B cell (primary cell): Measurements from ENCODE around the gene DHX35. TPM values are rescaled to one million over a fixed set of nuclear protein-coding genes. Genes with fewer than 3 reads are reported as not detected.

Experiments
- ATAC-seq: fragments of 200-7000 bp; cut with Tn5 transposase; one replicate; pipeline ENCODE4 v1.10.0; 2021; ENCODE audit warnings: low read depth, mild to moderate bottlenecking, moderate number of reproducible peaks, moderate library complexity
- CTCF ChIA-PET: fragments of 350-600 bp; sonication (Branson Sonifier 250); formaldehyde crosslinking; loops from one replicate; lab custom pipeline; 2021; ENCODE audit warnings: antibody characterized with exemption, inconsistent platforms; lab: Charles Lee
- POLR2A ChIA-PET: fragments of 350-600 bp; sonication (Branson Sonifier 250); formaldehyde crosslinking; loops from one replicate; lab custom pipeline; 2021; ENCODE audit warnings: antibody characterized with exemption; lab: Charles Lee
- DNase-seq: peaks from one replicate; pipeline ENCODE4 v3.0.0; 2013
- H2AFZ ChIP-seq: 2 replicates; pipeline ENCODE4 v1.6.1; 2012; ENCODE audit warnings: mild to moderate bottlenecking, low read depth, low read length; ENCODE audit not compliant: insufficient read depth, poor library complexity, severe bottlenecking
- H3K27ac ChIP-seq, 2 donors: 1 replicate in 1 of 2; 2 replicates in 1 of 2; pipeline ENCODE4 v1.5.1; 2012 to 2013; ENCODE audit warnings: low read length in 2 of 2, mild to moderate bottlenecking in 2 of 2, moderate library complexity in 1 of 2
- H3K27me3 ChIP-seq, 4 experiments: fragments of 200-600 bp in 1 of 4; sonication (generic) in 1 of 4; replicated peaks in 1 of 4; 1 replicate in 2 of 4; 2 replicates in 2 of 4; pipeline versions ENCODE4 v1.6.1 to v1.7.0; 2013 to 2016; ENCODE audit warnings: low read length in 3 of 4, mild to moderate bottlenecking in 2 of 4, mixed read lengths in 1 of 4, moderate library complexity in 1 of 4; ENCODE audit not compliant: insufficient read depth in 4 of 4, control insufficient read depth in 3 of 4; ENCODE audit errors: control extremely low read depth in 1 of 4
- H3K36me3 ChIP-seq, 2 experiments: replicated peaks in 1 of 2; 1 replicate in 1 of 2; 2 replicates in 1 of 2; pipeline versions ENCODE4 v1.6.1 to v1.7.1; 2013; ENCODE audit warnings: low read length in 1 of 2; ENCODE audit not compliant: insufficient read depth in 2 of 2, control insufficient read depth in 1 of 2; ENCODE audit errors: control extremely low read depth in 1 of 2, extremely low read depth in 1 of 2
- H3K4me1 ChIP-seq, 2 donors: fragments of 200-600 bp in 1 of 2; sonication (generic) in 1 of 2; 1 replicate in 1 of 2; 2 replicates in 1 of 2; pipeline versions ENCODE4 v1.5.1 to v1.6.1; 2013 to 2017; ENCODE audit warnings: low read length in 2 of 2; ENCODE audit not compliant: control insufficient read depth in 2 of 2, insufficient read depth in 2 of 2
- H3K4me2 ChIP-seq: replicated peaks from 2 replicates; pipeline ENCODE3; 2012; ENCODE audit warnings: mild to moderate bottlenecking, low read depth, low read length; ENCODE audit not compliant: poor library complexity, severe bottlenecking
- H3K4me3 ChIP-seq, 5 experiments: fragments of 200-600 bp in 1 of 5; sonication (generic) in 1 of 5; 1 replicate in 3 of 5; 2 replicates in 2 of 5; pipeline versions ENCODE4 v1.5.1 to v1.7.0; 2011 to 2016; ENCODE audit warnings: low read length in 4 of 5, mild to moderate bottlenecking in 4 of 5, low read depth in 2 of 5, control low read depth in 1 of 5, moderate library complexity in 1 of 5; ENCODE audit not compliant: insufficient read depth in 1 of 5; ENCODE audit errors: control extremely low read depth in 1 of 5, extremely low read depth in 1 of 5
- H3K79me2 ChIP-seq: fragments of 200-600 bp; sonication (generic); one replicate; pipeline ENCODE4 v1.6.0; 2016; ENCODE audit warnings: low read length; ENCODE audit not compliant: control insufficient read depth, insufficient read depth
- H3K9ac ChIP-seq: fragments of 200-600 bp; sonication (generic); 2 replicates; pipeline ENCODE4 v1.6.1; 2017; ENCODE audit warnings: mild to moderate bottlenecking, low read length, moderate library complexity
- H3K9me3 ChIP-seq, 3 donors: one replicate each; pipeline versions ENCODE4 v1.6.1 to v1.7.1; 2013; ENCODE audit warnings: low read length in 2 of 3; ENCODE audit not compliant: control insufficient read depth in 2 of 3, insufficient read depth in 1 of 3; ENCODE audit errors: control extremely low read depth in 1 of 3
- H4K20me1 ChIP-seq: 2 replicates; pipeline ENCODE4 v1.6.0; 2012; ENCODE audit warnings: mild to moderate bottlenecking, low read length; ENCODE audit not compliant: insufficient read depth, control insufficient read depth, poor library complexity, severe bottlenecking
- H3K27ac Mint-ChIP-seq: one replicate; pipeline ENCODE4 v1.8.0; 2021; ENCODE audit warnings: mixed read lengths
- H3K27me3 Mint-ChIP-seq: one replicate; pipeline ENCODE4 v1.8.0; 2021; ENCODE audit warnings: mixed read lengths
- H3K4me1 Mint-ChIP-seq: one replicate; pipeline ENCODE4 v1.8.0; 2021; ENCODE audit warnings: mixed read lengths
- H3K4me3 Mint-ChIP-seq: one replicate; pipeline ENCODE4 v1.8.0; 2021; ENCODE audit warnings: mixed read lengths
- H3K9me3 Mint-ChIP-seq: one replicate; pipeline ENCODE4 v1.8.0; 2022; ENCODE audit warnings: mixed read lengths; ENCODE audit not compliant: insufficient read depth
- EZH2 ChIP-seq: IDR thresholded peaks from 2 replicates; pipeline ENCODE4 v1.6.1; 2012; ENCODE audit warnings: borderline replicate concordance, low read depth, mild to moderate bottlenecking, moderate library complexity, low read length; ENCODE audit not compliant: insufficient read depth, poor library complexity, severe bottlenecking
- WGBS: methylation state at CpG from one replicate; pipeline ENCODE4 v1.1.5; 2013; ENCODE audit warnings: missing lambda C conversion rate; ENCODE audit not compliant: insufficient coverage; 5-methylcytosine and 5-hydroxymethylcytosine counted together
- intact Hi-C: fragments of 100-400 bp; cut with micrococcal nuclease; formaldehyde crosslinking; loops from one replicate; pipeline ENCODE4 v1.10.0; 2022
- polyA plus RNA-seq: library from polyadenylated mRNA; depleted of rRNA; stranded (reverse); fragments of >200 nt; gene quantifications from 2 replicates; pipeline ENCODE4 v1.2.3, GENCODE V29; 2012
- total RNA-seq, 2 donors: library from RNA; stranded (reverse); fragments of 120-200 nt in 1 of 2; gene quantifications; 1 replicate in 1 of 2; 2 replicates in 1 of 2; pipeline versions ENCODE4 v1.2.3 to v1.2.4, GENCODE V29; 2013 to 2022
- TF ChIP-seq, protein P1 (sequence below): fragments of 200-600 bp; IDR thresholded peaks from one replicate; pipeline ENCODE4 v1.8.0; 2022; ENCODE audit warnings: antibody characterized with exemption, mild to moderate bottlenecking

Gene DHX35
- total and polyA plus RNA-seq, 2 donors (not counting 1 experiment from before 2014, with no cell fraction given) = 7.5 to 12.4 TPM

DNA sequence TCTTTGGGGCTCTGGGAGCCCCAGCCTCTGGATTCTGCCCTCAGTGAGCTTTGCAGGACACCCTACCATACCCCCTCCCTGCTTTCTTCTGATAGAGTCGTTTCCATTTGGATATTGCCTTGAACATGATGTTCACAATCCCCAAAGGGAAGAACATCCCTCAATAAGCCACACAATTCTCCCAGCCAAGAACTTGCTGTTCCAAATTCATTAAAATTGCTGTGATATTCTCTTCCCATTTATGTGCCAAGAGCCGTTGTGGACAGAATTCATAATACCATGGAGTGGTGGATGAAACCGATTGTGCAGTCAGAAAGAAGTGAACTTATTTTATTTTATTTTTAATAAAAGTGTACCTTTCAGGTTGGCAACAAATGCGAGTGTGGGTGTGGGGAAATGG is 95.8 kb downstream of the DHX35 start:
- Mint-ChIP-seq H3K4me3 (no peak overlapping the region), H3K9me3 (no peaks in the 10 kb centered on the region), H3K4me1 (no peaks in the 10 kb centered on the region), H3K27ac (no peak overlapping the region), H3K27me3 (peaks cover 16% of the 10 kb centered on the region)
- H2AFZ ChIP-seq = no peak overlapping the region
- no peaks in the 10 kb centered on the region for H3K36me3 ChIP-seq
- H3K4me2 ChIP-seq = no peak overlapping the region
- peaks cover 0 to 4% (median 0%) of the 10 kb centered on the region in 4 experiments for H3K27me3 ChIP-seq
- ChIA-PET CTCF (interaction anchor here (0.8 to 1.4 kb wide), 2 partner anchors 8 to 18 kb away, joined by 3 to 4 read pairs; no protein-coding TSS in a partner anchor), POLR2A (no interaction called here)
- H3K9me3 ChIP-seq = no peaks in the 10 kb centered on the region
- ATAC-seq (no peak), DNase-seq (no peak)
- H3K4me3 ChIP-seq = no peak overlapping the region
- no peak for TF ChIP-seq EZH2
- TF ChIP-seq, protein P1, sequence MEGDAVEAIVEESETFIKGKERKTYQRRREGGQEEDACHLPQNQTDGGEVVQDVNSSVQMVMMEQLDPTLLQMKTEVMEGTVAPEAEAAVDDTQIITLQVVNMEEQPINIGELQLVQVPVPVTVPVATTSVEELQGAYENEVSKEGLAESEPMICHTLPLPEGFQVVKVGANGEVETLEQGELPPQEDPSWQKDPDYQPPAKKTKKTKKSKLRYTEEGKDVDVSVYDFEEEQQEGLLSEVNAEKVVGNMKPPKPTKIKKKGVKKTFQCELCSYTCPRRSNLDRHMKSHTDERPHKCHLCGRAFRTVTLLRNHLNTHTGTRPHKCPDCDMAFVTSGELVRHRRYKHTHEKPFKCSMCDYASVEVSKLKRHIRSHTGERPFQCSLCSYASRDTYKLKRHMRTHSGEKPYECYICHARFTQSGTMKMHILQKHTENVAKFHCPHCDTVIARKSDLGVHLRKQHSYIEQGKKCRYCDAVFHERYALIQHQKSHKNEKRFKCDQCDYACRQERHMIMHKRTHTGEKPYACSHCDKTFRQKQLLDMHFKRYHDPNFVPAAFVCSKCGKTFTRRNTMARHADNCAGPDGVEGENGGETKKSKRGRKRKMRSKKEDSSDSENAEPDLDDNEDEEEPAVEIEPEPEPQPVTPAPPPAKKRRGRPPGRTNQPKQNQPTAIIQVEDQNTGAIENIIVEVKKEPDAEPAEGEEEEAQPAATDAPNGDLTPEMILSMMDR = no peak
- H3K79me2 ChIP-seq = no peaks in the 10 kb centered on the region
- WGBS = 92% methylated on average over 2 of the region's 4 CpGs
- H3K9ac ChIP-seq = no peak overlapping the region
- intact Hi-C loops = no loop called here
- no peaks in the 10 kb centered on the region for H3K4me1 ChIP-seq
- H3K27ac ChIP-seq = no peak overlapping the region
- H4K20me1 ChIP-seq = no peaks in the 10 kb centered on the region

DNA sequence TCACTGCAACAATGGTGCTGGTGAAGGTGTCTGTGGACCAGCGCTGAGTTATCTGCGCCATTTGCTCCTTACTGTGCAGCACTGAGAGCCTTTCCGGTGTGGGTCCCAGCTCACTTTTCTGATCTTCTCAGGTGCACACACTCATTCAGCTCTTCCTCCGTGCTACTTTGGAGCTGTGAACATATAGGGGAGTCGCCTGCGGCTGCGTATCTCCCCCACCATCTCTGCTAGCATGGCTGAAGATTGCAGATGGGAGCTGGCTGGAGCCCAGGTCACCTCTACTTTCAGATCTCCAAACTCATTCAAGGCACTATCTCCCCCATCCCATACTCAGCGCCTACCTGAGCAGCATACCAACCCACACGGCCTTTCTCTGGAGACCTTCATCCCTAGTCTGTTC is 96.9 kb downstream of the DHX35 start:
- DNase-seq (no peak), ATAC-seq (no peak)
- Histone ChIP-seq H3K27me3 (peaks cover 0 to 4% (median 0%) of the 10 kb centered on the region in 4 experiments), H3K4me2 (no peak overlapping the region), H3K79me2 (no peaks in the 10 kb centered on the region), H3K36me3 (no peaks in the 10 kb centered on the region), H3K9ac (no peak overlapping the region), H4K20me1 (no peaks in the 10 kb centered on the region), H3K27ac (no peak overlapping the region), H3K4me3 (no peak overlapping the region), H3K4me1 (no peaks in the 10 kb centered on the region), H3K9me3 (no peaks in the 10 kb centered on the region), H2AFZ (no peak overlapping the region)
- intact Hi-C loops = no loop called here
- H3K4me1 Mint-ChIP-seq = no peaks in the 10 kb centered on the region
- H3K27ac Mint-ChIP-seq = no peak overlapping the region
- H3K9me3 Mint-ChIP-seq = no peaks in the 10 kb centered on the region
- 92% methylated on average over 9 of the region's 9 CpGs for WGBS
- CTCF ChIA-PET = interaction anchor here (1.0 to 1.2 kb wide), 2 partner anchors 10 to 22 kb away, joined by 3 to 4 read pairs; no protein-coding TSS in a partner anchor
- TF ChIP-seq, protein P1 = no peak
- no peak for TF ChIP-seq EZH2
- peaks cover 11% of the 10 kb centered on the region for H3K27me3 Mint-ChIP-seq
- H3K4me3 Mint-ChIP-seq = no peak overlapping the region
- POLR2A ChIA-PET = no interaction called here
